DOHH2 (cell line): Measurements from ENCODE around the gene SLC25A33.

Experiments
- CTCF ChIP-seq: fragments of 200-600 bp; sonication (generic); IDR thresholded peaks from one replicate; pipeline ENCODE4 v1.5.1; 2014; ENCODE audit warnings: antibody characterized with exemption, mild to moderate bottlenecking, low read depth, low read length; ENCODE audit not compliant: poor library complexity, severe bottlenecking
- EZH2phosphoT487 ChIP-seq: fragments of 200-600 bp; sonication (generic); IDR thresholded peaks from 2 replicates; pipeline ENCODE4 v1.6.1; 2017; ENCODE audit warnings: borderline replicate concordance, mild to moderate bottlenecking, antibody characterized with exemption, low read length, moderate library complexity, mixed read lengths

- TF ChIP-seq CTCF (no peak), EZH2phosphoT487 (no peak)
These were observed 62.9 kb downstream of the SLC25A33 start for GRCh38 chr1:9601942-9602793.
